GM21367 (cell line): ENCODE results near the gene POLR3E.
"Not testable (repeated sequence)": the region's sequence is repeated elsewhere in the genome, so short reads cannot be mapped to it uniquely, and the experiment has no call there.

Experiments used
- ATAC-seq: cut with Tn5 transposase; IDR thresholded peaks from one replicate; pipeline ENCODE4 v1.9.1; 2021; ENCODE audit not compliant: unreplicated experiment

The POLR3E gene

DNA sequence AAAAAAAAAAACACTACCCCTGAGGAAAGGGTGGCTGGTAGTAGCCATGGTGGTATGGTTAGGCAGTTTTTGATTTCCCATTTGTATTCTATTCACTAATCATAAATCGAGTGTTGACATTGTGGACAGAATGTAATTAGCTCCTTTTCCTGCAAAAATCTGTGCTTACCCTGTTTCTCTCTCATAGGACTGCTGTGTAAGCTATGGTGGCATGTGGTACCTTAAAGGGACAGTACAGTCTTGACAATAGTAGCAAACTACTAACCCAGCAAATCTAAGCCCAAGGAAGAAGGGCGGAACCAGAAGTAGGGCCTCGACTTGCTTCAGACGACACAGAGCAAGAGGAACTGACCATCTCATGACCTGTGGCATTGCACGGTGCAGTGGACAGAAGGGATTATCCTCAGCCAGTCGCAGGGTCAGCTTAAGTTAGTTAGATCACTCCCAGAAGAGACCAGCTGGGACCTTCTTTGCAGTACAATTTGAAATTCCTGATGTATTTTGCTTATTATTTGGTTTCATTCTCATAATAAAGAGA is 36.3 kb downstream of the POLR3E start:
- ATAC-seq = no peak

DNA sequence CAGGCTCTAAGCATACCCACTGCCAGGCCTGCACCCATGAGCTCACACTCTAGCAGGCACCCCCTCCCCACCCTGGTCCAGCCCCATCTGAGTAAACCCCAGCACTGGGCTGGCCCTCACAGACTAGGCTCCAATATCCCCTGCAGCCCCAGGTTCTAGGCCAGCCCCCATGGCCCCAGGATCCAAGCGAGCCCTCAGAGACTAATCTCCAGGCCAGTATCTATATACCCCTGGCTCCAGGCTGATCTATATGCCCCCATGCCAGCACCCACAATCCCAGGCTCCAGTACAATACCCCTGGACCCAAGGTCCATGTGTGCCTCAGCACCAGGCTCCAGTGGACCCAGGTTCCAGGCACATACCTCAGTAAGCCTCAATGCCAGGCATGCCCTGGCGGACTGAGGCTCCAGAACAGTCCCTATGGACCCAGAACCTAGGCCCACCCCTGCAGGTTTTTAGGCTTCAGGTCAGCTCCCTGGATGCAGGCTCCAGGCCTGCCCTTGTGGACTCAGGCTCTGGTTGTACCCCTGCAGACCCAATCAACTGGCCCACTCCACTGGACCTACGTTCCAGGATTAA is 38.5 kb downstream of the POLR3E start:
- no peak for ATAC-seq

DNA sequence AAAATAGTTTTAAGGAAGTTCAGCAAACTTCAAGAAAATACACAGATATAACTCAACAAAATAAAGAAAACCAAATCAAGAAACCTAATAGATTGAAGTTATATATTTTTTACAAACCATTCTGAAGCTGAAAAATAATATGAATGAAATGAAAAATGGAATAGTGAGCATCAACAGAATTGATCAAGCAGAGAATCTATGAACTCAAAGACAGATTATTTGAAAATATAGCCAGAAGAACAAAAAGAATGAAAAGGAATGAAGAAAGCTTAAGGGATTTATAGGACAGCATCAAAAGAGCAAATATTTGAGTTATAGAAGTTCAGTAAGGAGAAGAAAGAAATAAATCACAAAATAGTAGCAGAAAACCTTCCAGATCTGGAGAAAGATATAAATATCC is 39.4 kb downstream of the POLR3E start:
- no peak for ATAC-seq

DNA sequence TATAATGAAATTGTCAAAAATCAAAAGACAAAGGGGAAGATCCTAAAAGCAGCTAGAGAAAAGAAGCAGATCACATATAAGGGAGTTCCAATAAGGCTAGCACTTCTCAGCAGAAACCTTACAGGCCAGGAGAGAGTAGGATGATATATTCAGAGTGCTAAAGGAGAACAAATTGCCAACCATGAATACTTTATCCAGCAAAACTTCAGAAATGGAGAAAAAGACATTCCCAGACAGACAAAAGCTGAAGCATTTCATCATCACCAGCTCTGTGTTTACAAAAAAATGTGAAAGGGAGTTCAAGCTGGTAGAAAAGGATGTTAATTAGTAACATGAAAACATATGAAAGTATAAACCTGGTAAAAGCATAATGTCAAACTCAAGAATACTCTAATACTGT is 39.8 kb downstream of the POLR3E start:
- ATAC-seq = no peak

DNA sequence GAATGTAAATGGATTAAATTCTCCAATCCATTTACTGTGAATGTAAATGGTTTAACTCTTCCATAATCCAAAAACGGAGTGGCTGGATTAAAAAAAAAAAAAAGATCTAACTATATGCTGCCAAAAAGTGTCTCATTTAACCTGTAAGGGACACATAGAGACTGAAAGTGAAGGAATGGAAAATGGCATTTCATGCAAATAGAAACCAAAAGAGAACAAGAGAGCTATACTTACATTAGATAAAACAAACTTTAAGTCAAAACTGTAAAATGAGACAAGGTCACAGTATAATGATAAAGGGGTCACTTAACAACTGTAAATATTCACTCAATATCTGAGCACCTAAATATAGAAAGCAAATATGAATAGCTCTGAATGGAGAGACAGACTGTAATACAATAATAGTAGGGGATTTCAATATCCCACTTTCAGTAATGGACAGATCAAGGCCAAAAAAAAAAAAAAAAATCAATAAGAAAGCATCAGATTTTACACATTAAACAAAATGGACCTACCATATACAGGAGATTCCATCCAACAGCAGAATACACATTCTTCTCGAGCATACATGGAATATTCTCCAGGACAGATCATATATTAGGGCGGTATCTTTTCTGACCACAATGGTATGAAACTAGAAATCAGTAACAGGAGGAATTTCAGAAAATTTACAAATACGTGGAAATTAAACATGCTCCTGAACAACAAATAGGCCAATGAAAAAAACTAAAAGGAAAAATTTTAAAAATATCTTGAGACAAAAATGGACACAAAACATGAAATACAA is 40.8 kb downstream of the POLR3E start:
- ATAC-seq = no peak

DNA sequence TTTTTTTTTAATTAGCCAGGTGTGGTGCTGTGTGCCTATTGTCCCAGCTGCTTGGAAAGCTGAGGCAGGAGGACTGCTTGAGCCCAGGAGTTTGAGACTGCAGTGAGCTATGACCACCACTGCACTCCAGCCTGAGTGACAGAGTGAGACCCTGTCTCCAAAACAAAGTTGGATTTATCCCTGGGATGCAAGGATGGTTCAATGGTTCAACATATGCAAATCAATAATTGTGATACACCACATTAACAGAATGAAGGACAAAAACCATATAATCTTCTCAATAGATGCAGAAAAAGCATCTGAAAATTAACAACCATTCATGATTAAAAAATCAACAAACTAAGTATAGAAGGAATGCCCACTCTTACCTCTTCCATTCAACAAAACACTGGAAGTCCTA is 43.7 kb downstream of the POLR3E start:
- ATAC-seq = no peak

DNA sequence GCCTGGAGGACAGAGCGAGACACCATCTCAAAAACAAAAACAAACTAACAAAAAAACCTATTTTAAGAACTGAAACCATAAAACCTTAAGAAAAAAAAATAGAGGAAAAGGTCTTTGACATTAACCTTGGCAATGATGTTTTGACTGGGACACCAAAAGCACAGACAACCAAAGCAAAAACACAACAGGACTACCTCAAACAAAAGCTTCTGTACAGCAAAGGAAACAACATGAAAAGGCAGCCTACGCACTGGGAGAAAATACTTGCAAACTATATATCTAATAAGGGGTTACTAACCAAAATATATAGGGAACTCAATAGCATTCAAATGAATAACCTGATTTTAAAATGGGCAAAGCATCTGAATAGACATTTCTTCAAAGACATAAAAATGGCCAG is 44.9 kb downstream of the POLR3E start:
- ATAC-seq = no peak

DNA sequence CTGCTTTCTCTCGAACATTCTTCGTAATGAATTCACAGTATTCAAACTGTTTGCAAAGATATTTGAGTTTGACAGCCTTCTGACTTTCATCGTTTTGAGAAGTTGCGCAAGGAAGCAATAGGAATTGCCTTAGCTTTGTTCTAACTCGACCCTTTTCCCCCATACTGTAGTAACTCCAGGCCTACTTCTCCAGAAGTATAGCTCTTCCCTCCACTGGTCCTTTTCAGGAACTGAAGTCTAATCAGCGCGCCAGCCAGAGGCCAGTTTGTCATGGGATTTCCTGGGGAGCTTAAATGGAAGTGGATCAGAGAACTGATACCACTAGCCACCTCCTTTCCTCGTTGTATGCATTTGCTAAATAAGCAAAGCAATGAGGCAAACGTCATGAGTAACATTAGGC is 49.3 kb downstream of the POLR3E start:
- ATAC-seq = no peak

DNA sequence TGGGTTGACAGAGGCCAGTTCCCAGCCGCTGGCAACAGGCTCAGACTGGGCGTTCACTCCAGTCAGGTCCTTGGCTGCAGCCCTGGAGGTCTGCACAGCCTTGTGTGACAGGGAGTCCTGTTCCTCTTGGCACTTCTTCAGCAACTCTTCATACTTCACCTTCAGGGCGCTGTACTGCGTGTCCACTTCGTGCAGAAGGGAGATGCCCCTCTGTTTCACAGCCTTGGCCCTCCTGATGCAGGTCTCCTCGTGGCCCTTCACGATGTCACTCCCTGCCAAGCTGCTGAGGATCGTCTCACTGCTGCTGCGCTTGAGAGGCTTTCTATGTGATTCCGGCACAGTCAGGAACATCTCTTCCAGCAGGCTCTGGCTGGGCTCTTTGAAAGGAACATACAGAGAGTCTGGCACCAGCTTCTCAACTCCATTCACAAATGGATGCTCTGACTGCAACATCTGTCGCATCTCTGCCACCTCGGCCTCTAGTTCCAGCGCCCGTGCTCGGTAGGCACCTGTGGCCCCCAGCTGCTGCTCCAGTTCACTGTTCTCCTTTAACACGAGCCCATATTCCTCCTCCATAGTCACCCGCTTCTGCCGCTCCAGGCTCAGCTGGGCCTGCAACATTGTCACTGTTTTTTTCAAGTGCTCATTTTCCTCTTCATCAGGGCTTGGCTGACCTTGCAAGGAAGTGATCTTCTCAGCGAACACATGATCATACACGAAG is 50.1 kb downstream of the POLR3E start:
- no peak for ATAC-seq

DNA sequence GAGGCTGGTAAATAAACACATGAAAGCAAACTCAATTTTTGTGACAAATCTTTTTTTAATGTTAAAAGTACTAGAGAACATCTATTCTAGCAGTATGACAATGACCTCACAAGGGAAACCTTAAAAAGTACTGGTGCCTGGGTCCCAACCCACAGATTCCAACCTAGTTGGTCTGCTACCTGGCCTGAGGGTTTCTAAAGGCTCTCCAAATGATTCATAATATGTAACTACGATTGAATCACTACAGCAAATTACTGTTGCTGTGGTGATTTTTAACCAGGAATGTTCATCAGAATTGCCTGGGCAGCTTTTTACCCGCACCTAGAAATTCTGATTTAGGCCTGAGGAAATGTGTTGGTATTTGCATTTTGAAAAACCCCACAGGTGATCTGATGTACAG is 51.1 kb downstream of the POLR3E start:
- no peak for ATAC-seq

DNA sequence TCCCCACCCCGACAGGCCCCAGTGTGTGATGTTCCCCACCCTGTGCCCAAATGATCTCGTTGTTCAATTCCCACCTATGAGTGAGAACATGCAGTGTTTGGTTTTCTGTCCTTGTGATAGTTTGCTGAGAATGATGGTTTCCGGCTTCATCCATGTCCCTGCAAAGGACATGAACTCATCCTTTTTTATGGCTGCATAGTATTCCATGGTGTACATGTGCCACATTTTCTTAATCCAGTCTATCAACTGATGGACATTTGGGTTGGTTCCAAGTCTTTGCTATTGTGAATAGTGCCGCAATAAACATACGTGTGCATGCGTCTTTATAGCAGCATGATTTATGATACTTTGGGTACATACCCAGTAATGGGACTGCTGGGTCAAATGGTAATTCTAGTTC is 53.8 kb downstream of the POLR3E start:
- not testable (repeated sequence) for ATAC-seq

DNA sequence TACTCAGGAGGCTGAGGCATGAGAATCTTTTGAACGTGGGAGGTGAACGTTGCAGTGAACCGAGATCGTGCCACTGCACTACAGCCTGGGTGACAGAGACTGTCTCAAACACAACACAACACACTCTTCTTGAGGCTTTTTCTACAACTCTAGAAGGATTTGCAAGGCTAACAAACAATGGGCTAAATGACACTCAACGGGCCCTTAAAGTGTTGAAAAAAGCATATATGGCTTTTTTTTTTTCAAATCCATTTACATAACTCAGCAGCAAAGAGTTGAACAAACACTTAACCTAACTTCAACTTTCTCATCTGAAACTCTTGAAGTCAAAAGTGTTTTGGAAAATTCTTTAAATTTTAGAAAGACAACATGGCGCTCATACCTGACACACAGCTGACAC is 54.9 kb downstream of the POLR3E start:
- no peak for ATAC-seq

DNA sequence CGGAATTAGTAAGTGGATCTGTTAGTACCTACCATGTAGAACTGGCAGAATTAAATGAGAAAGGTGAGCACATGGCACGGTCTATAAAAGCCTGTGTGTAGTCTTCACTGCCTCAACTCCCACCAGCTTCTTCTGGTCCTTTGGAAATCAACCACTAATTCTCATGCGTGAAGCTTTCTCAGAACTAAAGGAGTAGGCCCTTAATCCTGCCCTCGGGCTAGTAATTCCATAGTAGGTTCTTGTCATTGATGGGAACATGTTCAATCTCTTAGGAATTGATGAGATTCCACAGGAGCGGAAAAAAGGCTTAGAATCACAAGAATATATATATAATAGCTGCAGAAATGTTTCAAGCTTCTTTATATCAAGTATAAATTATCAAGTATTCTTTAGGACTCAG is 55.5 kb downstream of the POLR3E start:
- ATAC-seq = no peak

DNA sequence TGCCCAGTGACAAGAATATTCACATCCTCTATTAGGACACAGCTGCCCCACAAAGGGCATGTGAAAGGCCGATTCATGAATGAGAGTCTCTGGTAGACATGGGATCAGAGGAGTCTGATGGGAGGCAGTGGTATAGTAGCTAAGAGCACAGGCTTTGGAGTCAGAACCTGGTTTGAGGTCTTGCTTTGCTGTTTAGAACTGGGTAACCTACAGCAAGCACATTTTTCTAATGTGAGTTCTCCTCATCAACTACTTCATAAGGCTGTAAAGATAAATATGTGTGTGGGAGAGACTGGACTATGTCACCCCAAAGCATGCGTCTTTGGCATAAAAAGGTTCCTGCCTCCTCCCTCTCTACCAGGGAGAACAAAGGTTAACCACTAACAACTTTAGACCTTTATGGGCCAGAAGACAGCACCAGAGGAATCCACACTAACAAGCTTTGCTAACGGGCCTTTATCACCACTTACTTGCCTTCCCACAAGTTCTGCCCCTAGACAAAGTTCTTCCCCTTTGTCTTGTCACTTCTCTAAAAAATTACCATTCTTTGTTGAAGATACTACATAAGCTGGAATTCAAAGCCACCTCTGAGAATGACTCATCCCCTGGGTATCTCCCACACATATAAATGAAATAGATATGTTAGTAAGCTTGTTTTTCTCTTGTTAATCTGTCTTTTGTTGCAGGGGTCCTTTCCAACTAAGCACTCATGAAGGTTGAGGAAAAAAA is 56.1 kb downstream of the POLR3E start:
- ATAC-seq = no peak

DNA sequence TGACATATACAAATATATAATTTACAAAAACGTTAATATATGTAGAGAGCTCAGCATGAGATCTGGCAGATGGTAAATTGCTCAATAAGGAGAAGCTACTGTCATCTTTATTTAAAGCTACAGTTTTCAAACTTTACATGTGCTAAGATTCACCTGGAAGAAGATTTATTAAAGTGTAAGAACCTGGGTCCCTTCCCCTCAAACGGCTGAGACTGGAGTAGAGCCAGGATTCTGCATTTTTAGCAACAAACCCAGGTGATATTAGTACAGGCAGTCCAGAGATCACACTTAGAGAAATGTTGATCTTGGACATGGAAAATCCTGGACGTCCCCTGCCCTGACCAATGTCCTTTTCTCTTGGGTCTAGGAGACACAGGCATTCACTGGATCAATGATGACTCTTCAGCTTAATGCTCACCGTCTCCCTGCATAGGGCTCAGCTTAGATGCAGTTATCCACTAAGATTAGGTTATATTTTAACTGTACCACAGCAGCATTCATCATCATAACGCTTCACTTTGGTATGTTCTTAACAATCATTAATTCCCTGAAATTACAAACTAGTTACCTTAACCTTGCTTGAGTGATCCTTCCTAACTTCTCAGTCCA is 56.8 kb downstream of the POLR3E start:
- no peak for ATAC-seq

DNA sequence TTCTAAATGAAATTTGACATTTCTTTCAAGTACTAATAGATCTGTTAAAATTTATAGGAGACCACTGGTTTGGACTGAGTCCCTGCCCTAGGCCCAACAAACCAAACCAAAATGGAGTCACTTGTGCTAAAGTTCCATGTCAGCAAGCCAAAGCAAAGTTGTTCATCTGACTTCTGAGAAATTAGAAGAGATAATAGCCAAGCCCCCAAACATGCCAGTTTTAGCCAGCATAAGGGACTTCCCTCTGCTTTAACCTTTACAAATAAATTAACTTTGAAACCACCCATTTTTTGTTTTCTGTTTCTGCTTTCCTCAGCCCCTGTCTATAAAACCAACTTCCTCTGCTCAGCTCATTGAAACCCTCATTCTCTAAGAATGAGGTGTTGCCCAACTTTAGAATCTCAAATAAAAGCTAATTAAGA is 58.3 kb downstream of the POLR3E start:
- ATAC-seq = no peak

DNA sequence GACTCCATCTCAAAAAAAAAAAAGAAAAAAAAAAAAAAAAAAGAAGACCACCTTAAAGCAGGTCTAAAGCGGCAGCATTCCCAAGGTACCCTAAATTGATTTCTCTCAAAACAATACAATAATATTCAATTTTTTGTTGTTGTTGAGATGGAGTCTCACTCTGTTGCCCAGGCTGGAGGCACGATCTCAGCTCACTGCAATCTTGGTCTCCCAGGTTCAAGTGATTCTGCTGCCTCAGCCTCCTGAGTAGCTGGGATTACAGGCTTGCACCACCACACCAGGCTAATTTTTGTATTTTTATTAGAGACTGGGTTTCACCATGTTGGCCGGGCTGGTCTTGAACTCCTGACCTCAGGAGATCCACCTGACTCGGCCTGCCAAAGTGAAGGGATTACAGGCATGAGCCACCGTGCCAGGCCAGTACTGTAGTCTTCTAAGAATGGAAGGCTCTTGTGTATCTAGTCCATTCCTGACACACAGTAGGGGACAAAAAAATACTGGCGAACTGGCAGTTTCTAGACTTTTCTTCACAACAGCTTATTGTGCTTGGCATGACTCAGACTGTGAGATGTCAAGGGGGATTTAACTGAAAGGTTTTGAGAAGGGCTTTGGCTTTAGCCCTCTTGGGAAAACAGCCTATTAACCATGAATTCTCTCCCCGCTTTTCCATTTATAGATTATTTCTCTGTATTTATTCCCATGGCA is 59.9 kb downstream of the POLR3E start:
- no peak for ATAC-seq

DNA sequence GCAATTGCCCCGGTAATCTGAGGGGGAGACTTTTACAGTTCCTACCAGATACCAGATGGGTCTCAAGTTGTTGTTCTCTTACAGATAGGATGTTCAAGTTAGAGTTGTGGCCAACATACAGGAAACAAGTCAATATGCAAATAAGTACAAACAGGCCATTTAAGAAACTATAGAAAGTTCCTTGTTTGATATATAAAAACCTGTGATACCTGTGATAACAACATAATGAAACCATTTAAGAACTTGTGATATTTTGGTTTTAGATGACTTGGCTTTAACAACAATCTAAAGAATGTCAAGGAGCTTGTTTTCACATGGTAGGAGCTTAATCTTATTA is 60.4 kb downstream of the POLR3E start:
- no peak for ATAC-seq

DNA sequence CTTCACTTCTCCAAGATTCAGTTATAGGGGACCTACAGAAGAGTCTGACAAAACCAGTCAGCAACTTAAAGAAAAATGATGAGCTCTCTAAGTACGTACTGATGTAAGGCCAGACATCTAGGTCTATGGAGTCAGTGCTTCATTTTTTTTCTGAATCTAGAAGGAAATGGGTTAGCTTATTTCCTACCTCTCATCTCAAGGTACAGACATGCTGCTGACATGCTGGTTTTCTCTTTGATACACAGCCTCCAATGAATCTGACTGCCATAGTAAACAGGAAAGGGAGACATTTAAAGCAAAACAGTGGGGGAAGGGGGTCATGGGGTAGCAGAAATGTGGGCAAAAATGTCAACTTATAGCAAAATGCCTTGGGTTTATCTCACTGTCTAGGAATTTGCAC is 60.8 kb downstream of the POLR3E start:
- ATAC-seq = no peak

DNA sequence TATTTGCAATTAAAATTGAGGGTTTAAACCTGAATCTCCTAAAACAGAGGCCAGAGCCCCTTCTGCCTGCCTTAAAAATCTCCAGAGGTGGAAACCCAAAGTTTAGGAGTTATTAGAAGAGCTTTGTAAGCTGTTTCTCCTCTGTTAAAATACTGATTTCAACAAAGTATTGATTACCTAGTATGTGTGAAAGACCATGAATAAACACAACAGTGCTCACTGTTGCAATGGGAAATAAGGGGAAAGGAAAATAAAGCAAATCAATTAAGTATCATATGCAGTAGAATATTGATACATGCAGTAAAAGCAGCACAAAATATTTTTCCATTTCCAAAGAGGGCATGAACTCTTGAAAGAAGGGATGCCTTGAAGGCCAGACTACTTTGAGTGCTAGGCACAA is 62.5 kb downstream of the POLR3E start:
- ATAC-seq = no peak
